ENCODE data around the gene CD300C.
"Not testable (repeated sequence)": the region's sequence is repeated elsewhere in the genome, so short reads cannot be mapped to it uniquely, and the experiment has no call there.

CD300C gene

GRCh38 chr17:74512036-74512435 lies 33.9 kb downstream of the CD300C start:
- DNase-seq = no peak

- DNase-seq = no peak
These were observed 37.8 kb downstream of the CD300C start for GRCh38 chr17:74508156-74508555.

GRCh38 chr17:74503949-74504348 lies 42.0 kb downstream of the CD300C start:
- DNase-seq = not testable (repeated sequence)

GRCh38 chr17:74502861-74503260 lies 43.1 kb downstream of the CD300C start:
- no peak for DNase-seq

DNA sequence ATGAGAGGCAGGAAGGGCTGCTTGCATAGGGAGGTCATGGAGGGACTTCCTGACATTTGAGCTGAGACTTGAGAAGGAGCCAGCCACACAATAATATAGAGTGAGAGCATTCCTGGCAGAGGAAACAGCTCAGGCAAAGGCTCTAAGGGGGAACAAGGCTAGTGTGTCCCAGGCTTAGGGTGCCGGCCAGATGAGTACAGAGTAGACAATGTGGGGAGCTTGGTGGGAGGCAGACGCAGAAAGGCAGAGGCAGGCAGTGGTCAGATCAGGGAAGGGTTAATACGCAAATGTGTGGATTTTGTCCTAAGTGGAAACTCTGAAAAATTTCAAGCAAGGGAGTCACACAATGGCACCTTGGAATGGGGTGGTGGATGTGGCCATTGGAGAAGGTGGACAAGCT lies 45.9 kb downstream of the CD300C start:
- no peak for DNase-seq

- DNase-seq = no peak
These were observed 48.4 kb downstream of the CD300C start for GRCh38 chr17:74497471-74497870.

- DNase-seq = peak; percentile 40
These were observed 52.5 kb downstream of the CD300C start for GRCh38 chr17:74493331-74493833.

- DNase-seq = no peak
These were observed 54.3 kb downstream of the CD300C start for GRCh38 chr17:74491626-74492025.
